Brain microvascular endothelial cell (primary cell): ENCODE results near the gene KRTAP9-3.

ENCODE experiments used
- DNase-seq: peaks from one replicate; pipeline ENCODE4 v3.0.0-alpha.2; 2020
- H3K27ac ChIP-seq: fragments of 250-450 bp; sonication (Bioruptor Pico); 2 replicates; pipeline ENCODE4 v1.5.1; 2020; ENCODE audit warnings: mild to moderate bottlenecking, moderate library complexity
- H3K27me3 ChIP-seq: fragments of 250-450 bp; sonication (Bioruptor Pico); replicated peaks from 2 replicates; pipeline ENCODE4 v1.5.1; 2020; ENCODE audit warnings: mild to moderate bottlenecking
- H3K36me3 ChIP-seq: fragments of 250-450 bp; sonication (Bioruptor Pico); replicated peaks from 2 replicates; pipeline ENCODE4 v1.5.1; 2020; ENCODE audit warnings: mild to moderate bottlenecking
- H3K4me3 ChIP-seq: 2 replicates; pipeline ENCODE4 v1.5.1; 2011; ENCODE audit warnings: low read depth, mild to moderate bottlenecking, control low read depth, low read length, moderate library complexity
- in situ Hi-C: cut with HindIII; loops from 2 replicates; pipeline ENCODE4 v1.10.0; 2017; ENCODE audit warnings: low sequenced_read_pairs, low pct_ligation_motif_present
- TF ChIP-seq, protein P1 (sequence below): IDR thresholded peaks from 2 replicates; pipeline ENCODE4 v1.5.1; 2011; ENCODE audit warnings: low read depth, mild to moderate bottlenecking, moderate library complexity, low read length, control low read depth, inconsistent platforms; ENCODE audit errors: missing control alignments

The KRTAP9-3 gene

DNA sequence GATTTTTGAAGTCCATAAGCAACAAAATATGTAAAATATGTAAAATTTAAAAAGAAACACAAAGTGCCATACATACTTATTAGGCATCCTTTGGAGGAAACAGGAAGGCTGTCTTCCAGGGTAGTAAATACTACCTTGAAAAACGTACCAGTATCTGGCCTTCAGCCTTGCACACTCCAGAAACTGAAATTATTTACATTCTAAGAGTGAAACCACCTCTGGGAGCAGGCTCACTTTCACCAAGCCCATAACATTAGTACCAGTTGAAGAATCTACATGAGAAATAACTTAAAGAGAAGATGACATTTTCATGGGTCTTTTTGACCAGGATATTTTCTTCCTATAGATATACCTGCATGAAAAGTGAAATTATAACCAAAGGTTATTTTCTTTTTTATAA, 36.2 kb upstream of the KRTAP9-3 start:
- Histone ChIP-seq H3K36me3 (no peaks in the 10 kb centered on the region), H3K27ac (no peak overlapping the region), H3K4me3 (no peak overlapping the region), H3K27me3 (no peaks in the 10 kb centered on the region)
- TF ChIP-seq, protein P1, sequence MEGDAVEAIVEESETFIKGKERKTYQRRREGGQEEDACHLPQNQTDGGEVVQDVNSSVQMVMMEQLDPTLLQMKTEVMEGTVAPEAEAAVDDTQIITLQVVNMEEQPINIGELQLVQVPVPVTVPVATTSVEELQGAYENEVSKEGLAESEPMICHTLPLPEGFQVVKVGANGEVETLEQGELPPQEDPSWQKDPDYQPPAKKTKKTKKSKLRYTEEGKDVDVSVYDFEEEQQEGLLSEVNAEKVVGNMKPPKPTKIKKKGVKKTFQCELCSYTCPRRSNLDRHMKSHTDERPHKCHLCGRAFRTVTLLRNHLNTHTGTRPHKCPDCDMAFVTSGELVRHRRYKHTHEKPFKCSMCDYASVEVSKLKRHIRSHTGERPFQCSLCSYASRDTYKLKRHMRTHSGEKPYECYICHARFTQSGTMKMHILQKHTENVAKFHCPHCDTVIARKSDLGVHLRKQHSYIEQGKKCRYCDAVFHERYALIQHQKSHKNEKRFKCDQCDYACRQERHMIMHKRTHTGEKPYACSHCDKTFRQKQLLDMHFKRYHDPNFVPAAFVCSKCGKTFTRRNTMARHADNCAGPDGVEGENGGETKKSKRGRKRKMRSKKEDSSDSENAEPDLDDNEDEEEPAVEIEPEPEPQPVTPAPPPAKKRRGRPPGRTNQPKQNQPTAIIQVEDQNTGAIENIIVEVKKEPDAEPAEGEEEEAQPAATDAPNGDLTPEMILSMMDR: no peak
- in situ Hi-C loops: no loop called here
- DNase-seq: no peak

DNA sequence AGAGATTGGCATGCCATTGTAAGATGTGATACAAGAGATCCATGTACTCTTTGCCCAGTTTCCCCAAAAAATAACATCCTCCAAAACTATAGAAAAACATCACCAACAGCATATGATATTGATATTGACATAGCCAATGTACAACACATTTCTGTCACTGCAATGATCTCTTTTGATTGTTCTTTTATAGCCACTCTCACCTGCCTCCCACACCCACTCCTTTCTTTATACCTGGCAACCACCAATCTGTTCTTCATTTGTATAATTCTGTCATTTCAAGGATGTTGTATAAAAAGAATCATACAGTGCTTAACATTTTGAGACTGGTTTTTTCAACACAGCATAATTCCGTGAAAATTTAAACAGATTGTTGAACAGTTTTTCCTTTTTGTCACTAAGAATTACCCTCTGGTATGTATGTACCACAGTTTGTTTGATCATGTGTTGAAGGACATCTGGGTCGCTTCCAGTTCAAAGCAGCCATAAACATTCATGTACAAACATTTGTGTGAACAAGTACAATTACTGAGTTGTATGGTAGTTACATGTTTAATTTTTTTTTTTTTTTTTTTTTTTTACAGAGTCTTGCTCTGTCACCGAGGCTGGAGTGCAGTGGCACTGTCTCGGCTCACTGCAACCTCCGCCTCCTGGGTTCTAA, 32.7 kb upstream of the KRTAP9-3 start:
- in situ Hi-C loops: no loop called here
- Histone ChIP-seq H3K4me3 (no peak overlapping the region), H3K36me3 (no peaks in the 10 kb centered on the region), H3K27me3 (no peaks in the 10 kb centered on the region), H3K27ac (no peak overlapping the region)
- DNase-seq: no peak
- TF ChIP-seq, protein P1: no peak

- in situ Hi-C loops: no loop called here
- TF ChIP-seq, protein P1: no peak
- DNase-seq: no peak
- H3K27me3 ChIP-seq: no peaks in the 10 kb centered on the region
- H3K4me3 ChIP-seq: no peak overlapping the region
- no peaks in the 10 kb centered on the region for H3K36me3 ChIP-seq
- H3K27ac ChIP-seq: no peak overlapping the region
Observed at GRCh38 chr17:41211845-41212466, 20.3 kb upstream of the KRTAP9-3 start.

DNA sequence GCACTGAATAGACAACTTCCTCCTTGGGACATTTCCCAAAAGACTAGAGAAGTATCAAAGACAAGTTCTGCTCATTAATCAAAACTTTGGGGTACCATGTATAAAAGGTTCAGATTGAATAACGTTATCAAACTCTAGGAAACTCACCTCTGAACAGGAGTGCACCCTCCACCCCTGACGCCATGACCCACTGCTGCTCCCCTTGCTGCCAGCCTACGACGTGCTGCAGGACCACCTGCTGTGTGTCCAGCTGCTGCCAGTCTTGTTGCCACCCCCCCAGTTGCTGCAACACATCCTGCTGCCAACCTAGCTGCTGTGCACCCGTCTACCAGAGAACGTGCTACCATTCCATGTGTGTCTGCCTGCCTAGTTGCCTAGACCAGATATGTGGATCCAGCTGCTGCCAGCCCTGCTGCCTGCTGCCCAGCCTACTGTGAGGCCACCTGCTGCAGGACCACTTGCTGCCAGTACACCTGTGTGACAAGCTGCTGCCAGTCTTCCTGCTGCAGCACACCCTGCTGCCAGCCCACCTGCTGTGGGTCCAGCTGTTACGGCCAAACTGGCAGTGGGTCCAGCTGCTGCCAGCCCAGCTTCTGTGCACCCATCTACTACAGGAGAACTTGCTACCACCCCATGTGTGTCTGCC, 19.6 kb upstream of the KRTAP9-3 start:
- H3K4me3 ChIP-seq: no peak overlapping the region
- no peaks in the 10 kb centered on the region for H3K27me3 ChIP-seq
- in situ Hi-C loops: no loop called here
- H3K27ac ChIP-seq: no peak overlapping the region
- H3K36me3 ChIP-seq: no peaks in the 10 kb centered on the region
- no peak for DNase-seq
- TF ChIP-seq, protein P1: no peak

GRCh38 chr17:41215681-41216080, 16.6 kb upstream of the KRTAP9-3 start:
- in situ Hi-C loops: no loop called here
- no peak for DNase-seq
- H3K36me3 ChIP-seq: no peaks in the 10 kb centered on the region
- no peak overlapping the region for H3K27ac ChIP-seq
- no peak overlapping the region for H3K4me3 ChIP-seq
- TF ChIP-seq, protein P1: no peak
- H3K27me3 ChIP-seq: no peaks in the 10 kb centered on the region
